Panc1 (cell line): Measurements from ENCODE around the gene GPC3.

Experiments used
- POLR2AphosphoS5 ChIP-seq: IDR thresholded peaks from 2 replicates; pipeline ENCODE4 v1.6.1; 2012; ENCODE audit warnings: mild to moderate bottlenecking, low read depth, low read length, moderate library complexity
- SIN3A ChIP-seq: IDR thresholded peaks from 2 replicates; pipeline ENCODE4 v1.6.1; 2012; ENCODE audit warnings: low read depth, mild to moderate bottlenecking, low read length, moderate library complexity, borderline replicate concordance; ENCODE audit not compliant: insufficient read depth
- TCF7L2 ChIP-seq: IDR thresholded peaks from 2 replicates; pipeline ENCODE4 v1.6.1; 2011; ENCODE audit warnings: mild to moderate bottlenecking, low read depth, low read length, inconsistent platforms
- TF ChIP-seq, protein P1 (sequence below): fragments of 450-650 bp; IDR thresholded peaks from 2 replicates; pipeline ENCODE4 v1.5.1; 2017; ENCODE audit warnings: mild to moderate bottlenecking
- TF ChIP-seq, protein P2 (sequence below), 2 experiments: IDR thresholded peaks; 2 replicates each; pipeline ENCODE4 v1.6.1; 2011 to 2012; ENCODE audit warnings: low read depth in 2 of 2, control low read depth in 1 of 2, low read length in 1 of 2, mild to moderate bottlenecking in 1 of 2, moderate library complexity in 1 of 2; ENCODE audit not compliant: insufficient read depth in 1 of 2

DNA sequence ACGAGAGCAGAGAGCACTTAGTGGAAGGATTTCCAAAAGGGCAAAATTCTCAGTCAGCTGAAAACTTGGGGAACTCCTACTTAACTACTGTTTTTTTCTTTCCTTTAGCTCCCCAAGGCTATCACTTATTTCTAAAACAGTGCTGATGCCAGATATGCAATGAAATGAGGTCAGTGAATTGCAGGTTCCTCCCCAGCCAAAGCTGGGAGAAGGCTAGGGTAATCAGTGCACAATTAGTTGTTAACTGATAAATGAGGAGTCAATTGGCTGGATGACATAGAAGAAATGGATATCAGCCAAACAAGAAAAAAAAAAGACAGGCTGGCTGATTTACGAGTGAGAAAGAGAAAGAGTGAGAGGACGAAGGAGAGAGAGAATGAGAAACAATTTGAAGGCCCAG lies 195.6 kb downstream of the GPC3 start:
- TF ChIP-seq, protein P1, sequence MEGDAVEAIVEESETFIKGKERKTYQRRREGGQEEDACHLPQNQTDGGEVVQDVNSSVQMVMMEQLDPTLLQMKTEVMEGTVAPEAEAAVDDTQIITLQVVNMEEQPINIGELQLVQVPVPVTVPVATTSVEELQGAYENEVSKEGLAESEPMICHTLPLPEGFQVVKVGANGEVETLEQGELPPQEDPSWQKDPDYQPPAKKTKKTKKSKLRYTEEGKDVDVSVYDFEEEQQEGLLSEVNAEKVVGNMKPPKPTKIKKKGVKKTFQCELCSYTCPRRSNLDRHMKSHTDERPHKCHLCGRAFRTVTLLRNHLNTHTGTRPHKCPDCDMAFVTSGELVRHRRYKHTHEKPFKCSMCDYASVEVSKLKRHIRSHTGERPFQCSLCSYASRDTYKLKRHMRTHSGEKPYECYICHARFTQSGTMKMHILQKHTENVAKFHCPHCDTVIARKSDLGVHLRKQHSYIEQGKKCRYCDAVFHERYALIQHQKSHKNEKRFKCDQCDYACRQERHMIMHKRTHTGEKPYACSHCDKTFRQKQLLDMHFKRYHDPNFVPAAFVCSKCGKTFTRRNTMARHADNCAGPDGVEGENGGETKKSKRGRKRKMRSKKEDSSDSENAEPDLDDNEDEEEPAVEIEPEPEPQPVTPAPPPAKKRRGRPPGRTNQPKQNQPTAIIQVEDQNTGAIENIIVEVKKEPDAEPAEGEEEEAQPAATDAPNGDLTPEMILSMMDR: no peak
- TF ChIP-seq POLR2AphosphoS5: no peak
- TF ChIP-seq, protein P2, sequence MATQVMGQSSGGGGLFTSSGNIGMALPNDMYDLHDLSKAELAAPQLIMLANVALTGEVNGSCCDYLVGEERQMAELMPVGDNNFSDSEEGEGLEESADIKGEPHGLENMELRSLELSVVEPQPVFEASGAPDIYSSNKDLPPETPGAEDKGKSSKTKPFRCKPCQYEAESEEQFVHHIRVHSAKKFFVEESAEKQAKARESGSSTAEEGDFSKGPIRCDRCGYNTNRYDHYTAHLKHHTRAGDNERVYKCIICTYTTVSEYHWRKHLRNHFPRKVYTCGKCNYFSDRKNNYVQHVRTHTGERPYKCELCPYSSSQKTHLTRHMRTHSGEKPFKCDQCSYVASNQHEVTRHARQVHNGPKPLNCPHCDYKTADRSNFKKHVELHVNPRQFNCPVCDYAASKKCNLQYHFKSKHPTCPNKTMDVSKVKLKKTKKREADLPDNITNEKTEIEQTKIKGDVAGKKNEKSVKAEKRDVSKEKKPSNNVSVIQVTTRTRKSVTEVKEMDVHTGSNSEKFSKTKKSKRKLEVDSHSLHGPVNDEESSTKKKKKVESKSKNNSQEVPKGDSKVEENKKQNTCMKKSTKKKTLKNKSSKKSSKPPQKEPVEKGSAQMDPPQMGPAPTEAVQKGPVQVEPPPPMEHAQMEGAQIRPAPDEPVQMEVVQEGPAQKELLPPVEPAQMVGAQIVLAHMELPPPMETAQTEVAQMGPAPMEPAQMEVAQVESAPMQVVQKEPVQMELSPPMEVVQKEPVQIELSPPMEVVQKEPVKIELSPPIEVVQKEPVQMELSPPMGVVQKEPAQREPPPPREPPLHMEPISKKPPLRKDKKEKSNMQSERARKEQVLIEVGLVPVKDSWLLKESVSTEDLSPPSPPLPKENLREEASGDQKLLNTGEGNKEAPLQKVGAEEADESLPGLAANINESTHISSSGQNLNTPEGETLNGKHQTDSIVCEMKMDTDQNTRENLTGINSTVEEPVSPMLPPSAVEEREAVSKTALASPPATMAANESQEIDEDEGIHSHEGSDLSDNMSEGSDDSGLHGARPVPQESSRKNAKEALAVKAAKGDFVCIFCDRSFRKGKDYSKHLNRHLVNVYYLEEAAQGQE (IDR thresholded peaks at IDR 0.05; ENCODE audit: insufficient read depth in 1 of 2, low read depth in 2 of 2, low read length in 1 of 2): no peak
- TF ChIP-seq TCF7L2: no peak
- no peak for TF ChIP-seq SIN3A
